Parathyroid adenoma (tissue), 2 donors: ENCODE results near the gene FN3K.

Experiments used
- H2AFZ ChIP-seq: fragments of 300-600 bp; sonication (generic); one replicate; pipeline ENCODE4 v1.7.0; 2017; ENCODE audit warnings: antibody characterized with exemption, mild to moderate bottlenecking
- H3K27ac ChIP-seq: fragments of 300-600 bp; sonication (generic); one replicate; pipeline ENCODE4 v1.7.0; 2017
- H3K27me3 ChIP-seq: fragments of 300-600 bp; sonication (generic); one replicate; pipeline ENCODE4 v1.7.0; 2017; ENCODE audit warnings: low read length; ENCODE audit not compliant: control insufficient read depth, insufficient read depth
- H3K36me3 ChIP-seq: fragments of 300-600 bp; sonication (generic); one replicate; pipeline ENCODE4 v1.7.0; 2017; ENCODE audit warnings: low read length; ENCODE audit not compliant: control insufficient read depth, insufficient read depth
- H3K4me1 ChIP-seq: fragments of 300-600 bp; sonication (generic); one replicate; pipeline ENCODE4 v1.7.0; 2017; ENCODE audit warnings: control low read depth
- H3K4me2 ChIP-seq: fragments of 300-600 bp; sonication (generic); one replicate; pipeline ENCODE4 v1.7.0; 2017; ENCODE audit warnings: low read length
- H3K4me3 ChIP-seq: fragments of 300-600 bp; sonication (generic); one replicate; pipeline ENCODE4 v1.7.0; 2017; ENCODE audit warnings: low read depth, low read length
- H3K79me2 ChIP-seq: fragments of 300-600 bp; sonication (generic); one replicate; pipeline ENCODE4 v1.7.0; 2017; ENCODE audit warnings: control low read depth
- H3K9ac ChIP-seq: fragments of 300-600 bp; sonication (generic); one replicate; pipeline ENCODE4 v1.7.0; 2017; ENCODE audit warnings: mild to moderate bottlenecking
- H3K9me3 ChIP-seq: fragments of 300-600 bp; sonication (generic); one replicate; pipeline ENCODE4 v1.7.0; 2017; ENCODE audit warnings: low read length; ENCODE audit not compliant: control insufficient read depth
- CTCF ChIP-seq: fragments of 300-600 bp; sonication (generic); IDR thresholded peaks from one replicate; pipeline ENCODE4 v1.7.0; 2017; ENCODE audit warnings: antibody characterized with exemption, mild to moderate bottlenecking
- donor health status: primary hyperparathyroidism.

FN3K gene

GRCh38 chr17:82702231-82702927 is 33.0 kb upstream of the FN3K start:
- Histone ChIP-seq H3K36me3 (no peaks in the 10 kb centered on the region), H3K4me3 (no peak overlapping the region), H3K27ac (no peak overlapping the region), H3K4me2 (no peak overlapping the region), H3K9ac (no peak overlapping the region), H3K9me3 (no peaks in the 10 kb centered on the region), H2AFZ (no peak overlapping the region), H3K27me3 (no peaks in the 10 kb centered on the region), H3K4me1 (no peaks in the 10 kb centered on the region), H3K79me2 (peaks cover under 1% of the 10 kb centered on the region)
- TF ChIP-seq CTCF: no peak

DNA sequence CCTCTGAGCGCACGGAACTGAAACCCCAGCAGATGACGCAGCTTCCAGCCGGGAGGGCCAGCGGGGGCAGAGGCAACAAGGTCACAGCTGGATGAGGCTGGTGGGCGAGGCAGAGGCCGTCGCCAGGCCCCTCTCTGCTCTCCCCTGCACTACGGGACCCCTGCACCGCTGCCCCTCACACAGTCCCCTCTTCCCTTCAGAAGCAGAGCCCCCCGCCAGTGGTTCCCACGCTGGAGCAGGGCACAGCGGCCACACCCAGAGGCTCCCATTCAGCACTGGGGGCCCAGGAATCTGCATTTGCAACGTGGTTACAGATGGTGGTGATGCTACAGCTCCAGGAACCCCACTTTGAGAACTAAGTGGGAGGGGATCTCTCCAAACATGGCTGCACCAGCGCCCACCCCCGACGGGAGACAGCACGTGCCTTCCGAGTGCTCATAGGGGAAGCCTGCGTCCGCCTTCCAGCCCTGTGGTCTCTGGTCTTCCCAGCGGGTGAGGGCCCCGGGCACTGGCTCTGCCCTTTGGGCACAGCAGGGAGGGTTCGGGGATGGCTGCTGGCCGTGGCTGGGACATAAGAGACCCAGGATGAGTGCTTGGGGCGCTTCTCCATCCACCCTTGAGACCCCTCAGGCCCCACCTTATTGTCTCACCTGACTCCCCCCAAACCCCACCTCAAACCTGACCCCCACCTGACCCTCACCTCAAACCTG is 32.2 kb upstream of the FN3K start:
- Histone ChIP-seq H3K79me2 (no peaks in the 10 kb centered on the region), H3K36me3 (no peaks in the 10 kb centered on the region), H3K4me2 (no peak overlapping the region), H3K27me3 (no peaks in the 10 kb centered on the region), H2AFZ (no peak overlapping the region), H3K9me3 (no peaks in the 10 kb centered on the region), H3K4me3 (no peak overlapping the region), H3K4me1 (no peaks in the 10 kb centered on the region), H3K27ac (no peak overlapping the region), H3K9ac (no peak overlapping the region)
- no peak for TF ChIP-seq CTCF

DNA sequence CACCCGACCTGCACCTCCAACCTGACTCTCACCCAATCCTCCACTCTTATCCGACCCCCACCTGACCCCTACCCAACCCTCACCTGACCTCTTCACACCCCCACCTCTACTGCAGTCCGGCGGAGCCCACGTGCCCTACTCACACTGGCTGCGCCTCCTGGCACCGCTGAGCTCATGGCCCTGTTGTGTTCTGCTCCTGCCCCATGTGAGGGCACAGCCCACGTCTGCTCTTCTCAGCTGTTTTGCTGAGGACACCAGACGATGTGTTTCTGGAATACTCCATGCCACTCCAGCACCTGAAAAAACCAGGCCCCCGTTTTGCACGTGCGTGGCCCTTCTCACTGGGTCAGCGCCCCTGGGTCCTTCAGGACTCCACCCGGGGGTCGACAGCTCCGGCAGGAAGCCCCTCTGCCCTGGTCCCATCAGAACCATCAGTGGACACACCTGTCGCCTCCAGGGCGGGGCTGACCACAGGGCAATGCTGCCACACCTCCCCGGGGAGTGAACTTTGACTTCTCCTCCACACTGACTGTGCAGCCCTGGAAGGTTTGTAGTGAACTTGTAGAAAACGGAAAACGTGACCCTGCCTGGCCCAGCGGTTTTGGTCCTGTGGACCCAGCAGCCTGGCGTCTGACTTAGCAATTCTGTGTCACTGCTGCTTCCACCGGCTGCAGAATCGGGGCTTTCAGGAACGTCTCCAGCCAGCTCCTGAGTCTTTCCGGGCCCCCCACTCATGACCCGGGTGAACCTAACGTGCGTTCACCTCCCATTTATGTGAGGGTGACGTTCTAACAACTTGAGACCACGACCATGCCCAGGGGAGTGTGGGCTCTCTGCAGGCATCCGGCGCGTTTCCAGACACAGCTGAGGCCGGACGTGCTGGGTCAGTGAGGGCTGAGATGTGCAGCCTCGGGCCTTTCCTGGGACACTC is 31.2 kb upstream of the FN3K start:
- H3K36me3 ChIP-seq: no peaks in the 10 kb centered on the region
- H3K79me2 ChIP-seq: no peaks in the 10 kb centered on the region
- no peaks in the 10 kb centered on the region for H3K9me3 ChIP-seq
- no peak overlapping the region for H3K4me2 ChIP-seq
- no peaks in the 10 kb centered on the region for H3K27me3 ChIP-seq
- TF ChIP-seq CTCF: no peak
- no peak overlapping the region for H3K4me3 ChIP-seq
- no peaks in the 10 kb centered on the region for H3K4me1 ChIP-seq
- H3K9ac ChIP-seq: no peak overlapping the region
- no peak overlapping the region for H2AFZ ChIP-seq
- no peak overlapping the region for H3K27ac ChIP-seq

- no peaks in the 10 kb centered on the region for H3K36me3 ChIP-seq
- no peaks in the 10 kb centered on the region for H3K9me3 ChIP-seq
- no peak overlapping the region for H3K27ac ChIP-seq
- no peaks in the 10 kb centered on the region for H3K27me3 ChIP-seq
- no peak overlapping the region for H2AFZ ChIP-seq
- no peak overlapping the region for H3K4me3 ChIP-seq
- no peaks in the 10 kb centered on the region for H3K79me2 ChIP-seq
- no peak overlapping the region for H3K9ac ChIP-seq
- TF ChIP-seq CTCF: no peak
- no peaks in the 10 kb centered on the region for H3K4me1 ChIP-seq
- H3K4me2 ChIP-seq: no peak overlapping the region
Measured at GRCh38 chr17:82704886-82705285, 30.5 kb upstream of the FN3K start.
